Spleen (tissue), 7 donors: ENCODE results near the gene HSD17B1.

Source experiments
- CTCF ChIP-seq, 11 experiments: fragments of 200-600 bp in 7 of 11; fragments of 450-650 bp in 4 of 11; sonication (generic) in 4 of 11; IDR thresholded peaks in 8 of 11; conservative IDR thresholded peaks in 3 of 11; 1 replicate in 7 of 11; 2 replicates in 4 of 11; pipeline versions ENCODE4 v1.4.0 to v1.8.0; 2016 to 2021; ENCODE audit warnings: antibody characterized with exemption in 11 of 11, inconsistent platforms in 4 of 11, mild to moderate bottlenecking in 1 of 11
- POLR2A ChIP-seq, 3 donors: fragments of 450-650 bp; IDR thresholded peaks; one replicate each; pipeline ENCODE4 v1.5.1; 2017; ENCODE audit warnings: antibody characterized with exemption in 3 of 3, mild to moderate bottlenecking in 1 of 3
- POLR2AphosphoS5 ChIP-seq, 3 donors: sonication (generic); formaldehyde crosslinking; IDR thresholded peaks; one replicate each; pipeline ENCODE4 v1.5.1; 2017; ENCODE audit warnings: antibody characterized with exemption in 3 of 3
- donor health status: DM: no; HTN: no; CAD: no; lungs with moderate emphysema.
- donor health status: DM: no; HTN: no; CAD: no.
- donor health status: DM: no; HTN: no; CAD: no.

GRCh38 chr17:42571435-42572225 lies 18.9 kb downstream of the HSD17B1 start:
- TF ChIP-seq POLR2A (IDR thresholded peaks at IDR 0.05) (no peak), CTCF (IDR thresholded peaks at IDR 0.05 in 8 of 11, conservative IDR thresholded peaks at IDR 0.05 in 3 of 11) (no peak), POLR2AphosphoS5 (IDR thresholded peaks at IDR 0.05) (no peak)
